Stimulated activated CD8-positive, alpha-beta memory T cell treated with anti-CD3 and anti-CD28 coated beads, Interleukin-7, amount 100 ng/mL, for 48 hours (primary cell): ENCODE data around the gene KDM6B.

Experiments used
- DNase-seq, 2 donors: peaks; one replicate each; pipeline ENCODE4 v3.0.0-alpha.2; 2020; ENCODE audit warnings: low read depth in 1 of 2; ENCODE audit errors: extremely low read depth in 1 of 2

KDM6B gene

GRCh38 chr17:7822126-7822525, 11.9 kb upstream of the KDM6B start:
- no peak for DNase-seq

- DNase-seq = no peak
Observed at GRCh38 chr17:7823581-7824001, 10.4 kb upstream of the KDM6B start.

GRCh38 chr17:7824021-7824924, 9.7 kb upstream of the KDM6B start:
- no peak for DNase-seq

DNA sequence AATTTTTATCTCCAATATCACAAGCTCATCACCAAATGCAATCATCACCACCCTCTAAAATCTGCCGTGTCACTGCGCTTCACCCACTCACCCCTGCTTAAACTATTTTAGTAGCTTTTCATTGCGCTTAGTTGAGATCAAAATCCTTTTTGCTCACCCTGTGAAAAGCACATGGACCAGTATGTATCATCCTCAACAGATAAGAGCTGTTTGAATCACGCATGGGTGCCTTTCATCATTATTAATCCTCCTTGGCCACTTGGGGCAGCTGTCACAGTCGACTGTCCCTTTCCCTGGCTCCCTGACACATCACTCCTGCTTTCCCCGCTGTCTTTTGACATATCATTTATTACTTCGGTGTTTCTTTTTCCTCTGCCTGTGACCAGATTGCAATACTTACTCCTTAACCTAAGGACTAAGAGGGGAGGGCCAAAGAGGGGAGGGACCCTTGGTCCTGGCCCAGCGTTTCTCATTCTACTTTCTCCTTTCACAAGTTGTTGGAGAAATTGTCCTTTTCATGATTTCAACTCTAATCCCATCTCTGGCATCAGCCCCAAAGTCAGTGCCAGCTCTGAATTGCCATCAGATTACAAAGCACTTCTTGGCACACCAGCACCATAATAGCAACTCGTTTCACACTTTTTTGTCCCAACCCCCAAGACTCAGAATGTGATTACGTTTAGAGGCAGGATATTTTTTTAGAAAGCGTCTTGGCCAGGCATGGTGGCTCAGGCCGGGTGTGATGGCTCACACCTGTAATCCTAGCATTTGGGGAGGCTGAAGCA, 8.6 kb upstream of the KDM6B start:
- DNase-seq = no peak

DNA sequence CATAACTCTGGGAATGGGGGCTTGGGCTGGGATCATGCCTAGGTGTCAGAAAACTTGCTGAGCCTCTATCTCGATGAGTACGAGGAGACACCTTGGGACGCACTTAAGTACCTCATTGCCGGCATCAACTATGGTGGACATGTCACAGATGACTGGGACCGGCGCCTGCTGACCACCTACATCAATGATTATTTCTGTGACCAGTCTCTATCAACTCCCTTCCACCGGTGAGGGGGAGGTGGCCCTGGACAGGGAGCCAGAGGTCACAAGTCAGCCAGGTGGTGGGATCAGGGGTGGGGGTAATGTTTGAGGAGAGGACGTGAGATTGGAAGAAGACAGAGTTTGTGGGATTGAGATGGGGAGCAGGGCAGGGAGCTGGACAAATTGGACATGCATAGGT, 3.4 kb upstream of the KDM6B start:
- DNase-seq = no peak

- DNase-seq = no peak
Observed at GRCh38 chr17:7831233-7831632, 2.8 kb upstream of the KDM6B start.

GRCh38 chr17:7832431-7832830, 1.6 kb upstream of the KDM6B start:
- DNase-seq = no peak

DNA sequence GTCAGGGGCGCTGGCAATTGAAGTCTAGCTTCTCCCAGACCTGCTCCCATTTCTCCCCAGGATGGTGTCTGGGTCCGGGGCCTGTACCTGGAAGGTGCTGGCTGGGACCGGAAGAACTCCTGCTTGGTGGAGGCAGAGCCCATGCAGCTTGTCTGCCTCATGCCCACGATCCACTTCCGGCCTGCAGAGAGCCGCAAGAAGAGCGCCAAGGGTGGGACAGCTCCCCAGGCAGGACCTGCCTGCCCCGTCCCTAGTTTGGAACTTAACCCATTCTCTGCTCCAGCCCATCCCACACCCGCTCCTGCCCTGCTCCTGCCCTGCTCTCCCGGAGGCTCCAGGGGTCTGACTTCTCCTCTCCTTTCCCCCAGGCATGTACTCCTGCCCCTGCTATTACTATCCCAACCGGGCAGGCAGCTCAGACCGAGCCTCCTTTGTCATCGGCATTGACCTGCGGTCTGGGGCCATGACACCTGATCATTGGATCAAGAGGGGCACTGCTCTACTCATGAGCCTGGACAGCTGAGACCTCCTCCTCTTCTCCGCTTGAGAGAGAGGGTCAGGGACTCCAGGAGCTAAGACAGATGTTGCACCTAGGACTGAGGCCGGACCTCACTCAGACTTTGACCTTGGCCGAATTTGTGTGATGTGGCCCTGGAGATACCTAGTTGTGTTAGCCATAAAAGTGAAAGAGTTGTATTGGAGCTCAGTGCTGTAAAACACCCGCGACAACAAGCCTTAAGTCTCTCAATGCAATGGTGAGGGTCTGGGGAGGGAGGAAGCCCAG, 814 bp upstream of the KDM6B start:
- DNase-seq = no peak

DNA sequence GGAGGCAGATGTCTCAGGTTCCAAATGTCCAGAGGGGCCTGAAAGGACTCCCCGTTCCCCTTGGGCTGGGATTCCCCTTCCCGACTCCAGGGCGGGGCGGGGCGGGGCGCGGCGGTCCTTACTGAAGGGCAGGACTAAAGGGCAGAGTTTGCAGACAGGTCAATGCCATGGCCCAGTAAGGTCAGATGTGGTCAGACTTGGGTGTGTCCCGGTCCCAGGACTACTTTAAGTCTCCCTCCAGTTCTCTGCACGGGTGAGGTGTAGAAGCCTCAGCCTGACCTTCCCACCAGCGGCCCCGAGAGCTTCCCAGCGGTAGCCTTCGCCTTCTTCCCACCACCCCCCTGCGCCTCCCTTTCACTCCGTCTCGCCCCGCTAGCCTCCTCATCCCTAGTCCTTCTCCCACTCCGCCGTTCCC, 532 bp downstream of the KDM6B start:
- no peak for DNase-seq

DNA sequence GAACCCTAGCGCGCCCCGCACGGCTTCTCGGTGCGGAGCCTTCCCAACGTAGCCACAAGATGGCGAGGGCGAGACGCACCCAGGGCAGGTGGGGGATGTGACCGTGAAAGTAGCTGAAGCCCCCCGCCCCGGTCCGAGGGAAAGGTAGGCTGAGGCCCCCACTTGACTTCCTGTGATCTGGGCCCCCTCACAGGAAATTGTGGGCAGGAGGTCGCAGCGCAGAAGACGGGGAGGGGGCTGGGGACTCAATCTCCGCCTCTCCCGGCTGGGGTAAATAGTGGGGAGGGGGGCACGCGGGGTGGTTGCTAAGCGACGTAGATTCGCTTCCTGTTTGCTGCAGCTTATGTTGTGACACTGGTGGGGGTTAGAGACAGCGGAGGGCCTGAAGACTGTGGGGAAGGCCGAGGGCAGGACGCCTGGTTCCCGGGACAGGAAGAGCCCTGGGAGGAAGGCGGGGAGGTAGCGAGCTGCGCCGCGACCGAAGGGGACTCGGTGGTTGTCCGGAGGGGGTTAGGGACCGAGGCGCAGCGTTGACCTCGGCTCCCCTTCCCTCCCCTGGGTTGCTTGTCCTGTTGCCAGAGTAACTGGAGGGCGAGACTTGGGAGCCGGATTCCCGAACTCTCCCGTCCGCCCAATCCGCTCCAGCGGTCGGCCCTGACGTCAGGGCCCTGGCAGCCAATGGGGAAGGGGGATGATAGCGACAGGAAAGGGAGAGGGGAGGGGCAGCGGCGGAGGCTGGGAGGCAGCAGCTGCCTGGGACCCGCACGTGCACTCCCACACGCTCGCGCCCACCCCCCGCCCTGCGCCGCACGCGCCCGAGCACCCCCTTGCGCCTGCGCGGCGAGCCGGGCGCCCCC, 1.2 kb downstream of the KDM6B start:
- DNase-seq = peak; percentile 84 to 87

DNA sequence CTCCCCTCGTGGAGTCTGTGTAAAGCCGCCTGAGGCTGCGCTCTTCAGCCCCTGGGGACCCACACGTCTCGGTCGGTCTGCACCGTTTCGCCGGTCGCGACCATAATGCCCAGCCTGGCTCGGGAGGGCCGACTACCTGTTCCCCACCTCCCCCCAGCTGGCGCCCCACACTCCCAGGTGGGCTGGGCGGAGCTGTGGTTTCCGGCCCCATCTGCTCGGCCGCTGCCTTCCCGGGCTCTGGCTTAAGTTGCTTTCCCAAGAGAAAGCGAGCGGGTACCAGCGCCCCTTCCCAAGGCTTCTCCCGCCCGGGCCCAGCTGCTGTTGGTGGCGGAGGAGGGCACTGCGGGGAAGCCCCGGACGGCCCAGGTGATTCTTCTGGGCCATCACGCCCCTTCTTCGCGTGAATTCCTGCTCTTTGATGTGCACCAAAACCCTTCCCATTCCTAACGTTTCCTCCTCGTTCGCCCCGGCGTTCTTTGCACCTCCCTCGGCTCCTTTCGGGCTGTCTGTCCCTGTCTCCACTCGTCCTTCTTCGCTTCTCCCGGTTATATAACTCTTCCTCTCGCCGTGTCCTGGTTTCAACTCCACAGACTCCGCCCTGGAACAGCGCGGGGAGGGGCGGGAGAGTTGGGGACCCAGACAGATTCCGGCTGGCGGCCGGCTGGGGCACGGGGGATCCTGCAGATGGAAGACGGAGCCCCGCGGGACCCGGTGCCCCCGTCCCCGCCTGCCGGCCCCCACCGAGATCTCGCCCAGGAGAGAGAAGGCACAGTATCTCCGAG, 2.0 kb downstream of the KDM6B start:
- no peak for DNase-seq

GRCh38 chr17:7836596-7837407, 2.8 kb downstream of the KDM6B start:
- DNase-seq = peak in 1 of 2 donors; percentile 67

DNA sequence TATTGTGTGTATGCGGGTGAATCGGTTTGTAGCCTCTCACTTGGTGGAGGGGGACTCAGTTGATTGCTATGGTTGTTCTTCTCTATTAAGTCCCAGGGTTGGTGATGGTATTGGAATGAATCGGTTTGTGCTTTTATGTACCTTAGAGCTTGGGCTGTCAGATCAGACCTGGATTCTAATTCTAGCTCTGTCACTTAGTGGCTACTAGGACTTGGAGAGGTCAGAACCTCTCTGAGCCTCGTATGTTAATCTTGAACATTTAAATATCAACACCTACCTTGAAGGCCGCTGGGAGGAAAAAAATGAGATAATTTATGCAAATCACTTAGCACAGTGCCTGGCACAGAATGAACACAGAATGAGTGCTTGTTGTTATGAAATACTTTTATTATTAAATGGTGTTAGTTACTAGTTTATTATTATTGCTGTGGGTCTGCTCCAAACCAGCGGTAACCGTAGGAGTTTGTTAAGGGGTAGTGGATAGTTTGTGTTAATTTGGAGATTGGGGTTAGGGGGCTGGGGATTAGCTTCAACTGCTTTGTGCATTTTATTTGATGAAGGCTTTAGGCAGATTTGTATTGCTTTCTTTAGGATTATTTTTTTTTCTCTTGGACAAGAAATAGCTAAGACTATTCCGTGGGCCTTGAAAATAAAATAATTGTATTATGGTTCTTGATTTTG, 3.5 kb downstream of the KDM6B start:
- DNase-seq = no peak

- no peak for DNase-seq
Observed at GRCh38 chr17:7838090-7839075, 4.4 kb downstream of the KDM6B start.

- DNase-seq = no peak
Observed at GRCh38 chr17:7839190-7839875, 5.3 kb downstream of the KDM6B start.

DNA sequence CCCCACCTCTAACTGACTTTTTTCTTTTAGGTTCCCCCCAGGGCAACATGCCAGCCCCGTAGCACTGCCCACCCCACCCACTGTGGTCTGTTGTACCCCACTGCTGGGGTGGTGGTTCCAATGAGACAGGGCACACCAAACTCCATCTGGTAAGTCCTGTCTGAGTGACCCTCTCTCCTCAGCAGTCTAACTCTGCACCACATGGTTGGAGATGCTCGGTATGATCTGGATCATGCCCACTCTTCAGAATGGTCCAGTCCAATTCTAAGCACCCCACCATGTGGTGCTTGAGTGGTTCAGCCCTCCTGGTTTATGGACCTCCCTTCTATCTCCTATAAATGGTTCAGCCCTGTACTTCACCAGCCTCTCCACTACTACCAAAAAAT, 5.9 kb downstream of the KDM6B start:
- no peak for DNase-seq
